HL-60 (cell line): ENCODE measurements around the gene CALML6.

Source experiments
- TF ChIP-seq, protein P1 (sequence below): IDR thresholded peaks from one replicate; pipeline ENCODE4 v1.5.1; 2011; ENCODE audit warnings: low read length, control low read depth, inconsistent platforms; ENCODE audit not compliant: insufficient read depth
- TF ChIP-seq, protein P2 (sequence below): IDR thresholded peaks from 2 replicates; pipeline ENCODE4 v1.6.1; 2012; ENCODE audit warnings: low read depth; ENCODE audit not compliant: insufficient replicate concordance

DNA sequence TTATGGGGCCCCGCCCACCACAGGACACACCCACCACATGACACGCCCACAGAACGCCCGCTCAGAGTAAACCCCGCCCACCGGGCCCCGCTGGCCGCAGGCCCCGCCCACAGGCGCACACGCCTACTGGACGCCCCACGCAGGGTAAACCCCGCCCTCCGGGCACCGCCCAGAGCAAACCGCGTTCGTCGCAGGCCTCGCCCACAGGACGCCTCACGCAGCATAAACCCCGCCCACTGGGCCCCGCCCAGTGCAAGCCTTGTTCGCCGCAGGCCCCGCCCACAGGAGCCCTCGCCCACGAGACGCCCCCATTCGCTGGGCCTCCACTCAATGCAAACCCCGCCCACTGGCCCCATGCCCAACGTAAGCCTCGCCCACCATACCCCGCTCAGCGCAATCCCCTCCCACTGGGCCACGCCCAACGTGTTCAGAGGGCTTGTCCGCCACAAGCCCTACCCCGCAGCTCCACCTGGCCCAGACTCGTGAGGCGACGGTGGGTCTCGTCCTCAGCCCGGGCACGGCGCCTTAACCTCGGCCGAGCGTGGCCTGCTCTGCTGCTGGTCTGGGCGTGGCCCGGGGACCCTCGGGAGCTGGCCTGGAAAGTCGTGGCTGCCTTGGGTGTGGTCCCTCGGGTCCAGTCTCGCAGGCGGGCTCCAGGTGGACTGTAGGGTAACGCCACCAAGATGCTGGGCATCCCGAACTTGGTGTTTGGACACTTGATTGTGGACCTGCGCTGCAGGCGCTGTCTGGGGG is 4.4 kb downstream of the CALML6 start:
- TF ChIP-seq, protein P1, sequence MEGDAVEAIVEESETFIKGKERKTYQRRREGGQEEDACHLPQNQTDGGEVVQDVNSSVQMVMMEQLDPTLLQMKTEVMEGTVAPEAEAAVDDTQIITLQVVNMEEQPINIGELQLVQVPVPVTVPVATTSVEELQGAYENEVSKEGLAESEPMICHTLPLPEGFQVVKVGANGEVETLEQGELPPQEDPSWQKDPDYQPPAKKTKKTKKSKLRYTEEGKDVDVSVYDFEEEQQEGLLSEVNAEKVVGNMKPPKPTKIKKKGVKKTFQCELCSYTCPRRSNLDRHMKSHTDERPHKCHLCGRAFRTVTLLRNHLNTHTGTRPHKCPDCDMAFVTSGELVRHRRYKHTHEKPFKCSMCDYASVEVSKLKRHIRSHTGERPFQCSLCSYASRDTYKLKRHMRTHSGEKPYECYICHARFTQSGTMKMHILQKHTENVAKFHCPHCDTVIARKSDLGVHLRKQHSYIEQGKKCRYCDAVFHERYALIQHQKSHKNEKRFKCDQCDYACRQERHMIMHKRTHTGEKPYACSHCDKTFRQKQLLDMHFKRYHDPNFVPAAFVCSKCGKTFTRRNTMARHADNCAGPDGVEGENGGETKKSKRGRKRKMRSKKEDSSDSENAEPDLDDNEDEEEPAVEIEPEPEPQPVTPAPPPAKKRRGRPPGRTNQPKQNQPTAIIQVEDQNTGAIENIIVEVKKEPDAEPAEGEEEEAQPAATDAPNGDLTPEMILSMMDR: no peak
- TF ChIP-seq, protein P2, sequence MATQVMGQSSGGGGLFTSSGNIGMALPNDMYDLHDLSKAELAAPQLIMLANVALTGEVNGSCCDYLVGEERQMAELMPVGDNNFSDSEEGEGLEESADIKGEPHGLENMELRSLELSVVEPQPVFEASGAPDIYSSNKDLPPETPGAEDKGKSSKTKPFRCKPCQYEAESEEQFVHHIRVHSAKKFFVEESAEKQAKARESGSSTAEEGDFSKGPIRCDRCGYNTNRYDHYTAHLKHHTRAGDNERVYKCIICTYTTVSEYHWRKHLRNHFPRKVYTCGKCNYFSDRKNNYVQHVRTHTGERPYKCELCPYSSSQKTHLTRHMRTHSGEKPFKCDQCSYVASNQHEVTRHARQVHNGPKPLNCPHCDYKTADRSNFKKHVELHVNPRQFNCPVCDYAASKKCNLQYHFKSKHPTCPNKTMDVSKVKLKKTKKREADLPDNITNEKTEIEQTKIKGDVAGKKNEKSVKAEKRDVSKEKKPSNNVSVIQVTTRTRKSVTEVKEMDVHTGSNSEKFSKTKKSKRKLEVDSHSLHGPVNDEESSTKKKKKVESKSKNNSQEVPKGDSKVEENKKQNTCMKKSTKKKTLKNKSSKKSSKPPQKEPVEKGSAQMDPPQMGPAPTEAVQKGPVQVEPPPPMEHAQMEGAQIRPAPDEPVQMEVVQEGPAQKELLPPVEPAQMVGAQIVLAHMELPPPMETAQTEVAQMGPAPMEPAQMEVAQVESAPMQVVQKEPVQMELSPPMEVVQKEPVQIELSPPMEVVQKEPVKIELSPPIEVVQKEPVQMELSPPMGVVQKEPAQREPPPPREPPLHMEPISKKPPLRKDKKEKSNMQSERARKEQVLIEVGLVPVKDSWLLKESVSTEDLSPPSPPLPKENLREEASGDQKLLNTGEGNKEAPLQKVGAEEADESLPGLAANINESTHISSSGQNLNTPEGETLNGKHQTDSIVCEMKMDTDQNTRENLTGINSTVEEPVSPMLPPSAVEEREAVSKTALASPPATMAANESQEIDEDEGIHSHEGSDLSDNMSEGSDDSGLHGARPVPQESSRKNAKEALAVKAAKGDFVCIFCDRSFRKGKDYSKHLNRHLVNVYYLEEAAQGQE: no peak
